NCI-H82 treated with DMSO at 0.1 percent for 48 hours (cell line): Measurements from ENCODE around the gene IL10RA.

Source experiments
- DNase-seq: peaks from one replicate; lab custom pipeline; 2025; ENCODE audit not compliant: unreplicated experiment; lab: John Stamatoyannopoulos, UW

Gene IL10RA

GRCh38 chr11:118042796-118043195 is 56.6 kb downstream of the IL10RA start:
- no peak for DNase-seq

GRCh38 chr11:118045191-118045590 is 59.0 kb downstream of the IL10RA start:
- no peak for DNase-seq

- no peak for DNase-seq
These were observed 60.1 kb downstream of the IL10RA start for GRCh38 chr11:118046051-118046963.

GRCh38 chr11:118046964-118047700 is 60.9 kb downstream of the IL10RA start:
- DNase-seq, result no peak

- no peak for DNase-seq
These were observed 61.6 kb downstream of the IL10RA start for GRCh38 chr11:118047749-118048148.

GRCh38 chr11:118048472-118049370 is 62.5 kb downstream of the IL10RA start:
- no peak for DNase-seq

- no peak for DNase-seq
These were observed 63.6 kb downstream of the IL10RA start for GRCh38 chr11:118049771-118050170.

- no peak for DNase-seq
These were observed 64.2 kb downstream of the IL10RA start for GRCh38 chr11:118050208-118050891.
